Measurements from ENCODE around the gene NANP. TPM values are rescaled to one million over a fixed set of nuclear protein-coding genes. Genes with fewer than 3 reads are reported as not detected.

The NANP gene
- total and polyA plus RNA-seq, 2 of the 13 experiments (the other 11 are each of a cell fraction or from before 2014, with no cell fraction given) = 8.9 to 21.5 TPM

DNA sequence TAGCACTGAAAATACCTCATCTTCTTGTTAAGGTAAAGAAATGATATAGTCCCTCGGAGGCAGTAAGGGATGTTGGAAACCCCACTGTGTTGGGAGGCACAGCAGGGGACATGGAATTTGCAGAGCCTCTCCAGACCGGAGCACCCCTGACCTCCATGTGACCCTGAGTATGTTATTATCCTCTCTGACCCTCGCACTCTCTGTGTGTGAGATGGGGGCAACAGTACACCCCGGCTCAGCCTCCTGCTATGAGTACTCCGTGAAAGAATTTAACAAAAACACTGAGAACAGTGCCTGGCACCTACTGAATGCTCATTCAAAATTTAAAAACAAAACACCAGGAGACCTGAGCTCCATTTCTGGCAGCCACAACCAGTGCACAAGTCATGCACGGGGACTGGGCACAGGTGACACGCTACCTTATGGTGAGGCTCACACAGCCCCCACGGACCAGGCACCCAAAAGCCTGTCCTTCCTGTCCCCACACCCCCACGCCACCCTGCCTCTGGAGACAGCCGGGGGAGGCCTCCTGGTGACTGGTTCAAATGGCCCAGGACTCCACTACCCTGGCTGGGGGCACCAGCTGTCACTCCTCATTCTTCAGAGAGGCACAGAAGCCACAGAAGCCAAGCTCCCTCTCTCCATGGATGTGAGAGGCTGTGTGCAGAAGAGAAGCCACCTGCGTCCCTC, 44.6 kb downstream of the NANP start (continued):
- TF ChIP-seq ZNF20 (CRISPR knock-in tag; IDR thresholded peaks at IDR 0.05) (no peak), ZNF777 (CRISPR knock-in tag; IDR thresholded peaks at IDR 0.05) (no peak), MTF1 (CRISPR knock-in tag; IDR thresholded peaks at IDR 0.05) (no peak), STAT5B (CRISPR knock-in tag; IDR thresholded peaks at IDR 0.05) (no peak), CBX2 (IDR thresholded peaks at IDR 0.05; ENCODE audit: low read depth, low read length) (no peak), CBX2 (CRISPR knock-in tag; IDR thresholded peaks at IDR 0.05; ENCODE audit: low read depth) (no peak), MED8 (CRISPR knock-in tag; IDR thresholded peaks at IDR 0.05; ENCODE audit: insufficient replicate concordance) (no peak), PHF5A (CRISPR knock-in tag; IDR thresholded peaks at IDR 0.05; ENCODE audit: low read depth, unreplicated experiment) (no peak), ZFP36 (IDR thresholded peaks at IDR 0.05; ENCODE audit: borderline replicate concordance, low read depth, low read length, partially characterized antibody) (no peak)
- TF ChIP-seq, protein P1, sequence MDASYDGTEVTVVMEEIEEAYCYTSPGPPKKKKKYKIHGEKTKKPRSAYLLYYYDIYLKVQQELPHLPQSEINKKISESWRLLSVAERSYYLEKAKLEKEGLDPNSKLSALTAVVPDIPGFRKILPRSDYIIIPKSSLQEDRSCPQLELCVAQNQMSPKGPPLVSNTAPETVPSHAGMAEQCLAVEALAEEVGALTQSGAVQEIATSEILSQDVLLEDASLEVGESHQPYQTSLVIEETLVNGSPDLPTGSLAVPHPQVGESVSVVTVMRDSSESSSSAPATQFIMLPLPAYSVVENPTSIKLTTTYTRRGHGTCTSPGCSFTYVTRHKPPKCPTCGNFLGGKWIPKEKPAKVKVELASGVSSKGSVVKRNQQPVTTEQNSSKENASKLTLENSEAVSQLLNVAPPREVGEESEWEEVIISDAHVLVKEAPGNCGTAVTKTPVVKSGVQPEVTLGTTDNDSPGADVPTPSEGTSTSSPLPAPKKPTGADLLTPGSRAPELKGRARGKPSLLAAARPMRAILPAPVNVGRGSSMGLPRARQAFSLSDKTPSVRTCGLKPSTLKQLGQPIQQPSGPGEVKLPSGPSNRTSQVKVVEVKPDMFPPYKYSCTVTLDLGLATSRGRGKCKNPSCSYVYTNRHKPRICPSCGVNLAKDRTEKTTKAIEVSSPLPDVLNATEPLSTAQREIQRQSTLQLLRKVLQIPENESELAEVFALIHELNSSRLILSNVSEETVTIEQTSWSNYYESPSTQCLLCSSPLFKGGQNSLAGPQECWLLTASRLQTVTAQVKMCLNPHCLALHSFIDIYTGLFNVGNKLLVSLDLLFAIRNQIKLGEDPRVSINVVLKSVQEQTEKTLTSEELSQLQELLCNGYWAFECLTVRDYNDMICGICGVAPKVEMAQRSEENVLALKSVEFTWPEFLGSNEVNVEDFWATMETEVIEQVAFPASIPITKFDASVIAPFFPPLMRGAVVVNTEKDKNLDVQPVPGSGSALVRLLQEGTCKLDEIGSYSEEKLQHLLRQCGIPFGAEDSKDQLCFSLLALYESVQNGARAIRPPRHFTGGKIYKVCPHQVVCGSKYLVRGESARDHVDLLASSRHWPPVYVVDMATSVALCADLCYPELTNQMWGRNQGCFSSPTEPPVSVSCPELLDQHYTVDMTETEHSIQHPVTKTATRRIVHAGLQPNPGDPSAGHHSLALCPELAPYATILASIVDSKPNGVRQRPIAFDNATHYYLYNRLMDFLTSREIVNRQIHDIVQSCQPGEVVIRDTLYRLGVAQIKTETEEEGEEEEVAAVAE (CRISPR knock-in tag; IDR thresholded peaks at IDR 0.05; ENCODE audit: borderline replicate concordance) = no peak
- TF ChIP-seq, protein P2, sequence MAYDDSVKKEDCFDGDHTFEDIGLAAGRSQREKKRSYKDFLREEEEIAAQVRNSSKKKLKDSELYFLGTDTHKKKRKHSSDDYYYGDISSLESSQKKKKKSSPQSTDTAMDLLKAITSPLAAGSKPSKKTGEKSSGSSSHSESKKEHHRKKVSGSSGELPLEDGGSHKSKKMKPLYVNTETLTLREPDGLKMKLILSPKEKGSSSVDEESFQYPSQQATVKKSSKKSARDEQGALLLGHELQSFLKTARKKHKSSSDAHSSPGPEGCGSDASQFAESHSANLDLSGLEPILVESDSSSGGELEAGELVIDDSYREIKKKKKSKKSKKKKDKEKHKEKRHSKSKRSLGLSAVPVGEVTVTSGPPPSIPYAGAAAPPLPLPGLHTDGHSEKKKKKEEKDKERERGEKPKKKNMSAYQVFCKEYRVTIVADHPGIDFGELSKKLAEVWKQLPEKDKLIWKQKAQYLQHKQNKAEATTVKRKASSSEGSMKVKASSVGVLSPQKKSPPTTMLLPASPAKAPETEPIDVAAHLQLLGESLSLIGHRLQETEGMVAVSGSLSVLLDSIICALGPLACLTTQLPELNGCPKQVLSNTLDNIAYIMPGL (CRISPR knock-in tag; IDR thresholded peaks at IDR 0.05; ENCODE audit: borderline replicate concordance in 1 of 2, low read depth in 1 of 2) = 0 out of 4 replicates have a peak, but pooled peaks of 1 of the 2 experiments have one; percentile 38
- TF ChIP-seq, protein P3, sequence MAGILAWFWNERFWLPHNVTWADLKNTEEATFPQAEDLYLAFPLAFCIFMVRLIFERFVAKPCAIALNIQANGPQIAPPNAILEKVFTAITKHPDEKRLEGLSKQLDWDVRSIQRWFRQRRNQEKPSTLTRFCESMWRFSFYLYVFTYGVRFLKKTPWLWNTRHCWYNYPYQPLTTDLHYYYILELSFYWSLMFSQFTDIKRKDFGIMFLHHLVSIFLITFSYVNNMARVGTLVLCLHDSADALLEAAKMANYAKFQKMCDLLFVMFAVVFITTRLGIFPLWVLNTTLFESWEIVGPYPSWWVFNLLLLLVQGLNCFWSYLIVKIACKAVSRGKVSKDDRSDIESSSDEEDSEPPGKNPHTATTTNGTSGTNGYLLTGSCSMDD (CRISPR knock-in tag; IDR thresholded peaks at IDR 0.05) = no peak
- TF ChIP-seq, protein P4, sequence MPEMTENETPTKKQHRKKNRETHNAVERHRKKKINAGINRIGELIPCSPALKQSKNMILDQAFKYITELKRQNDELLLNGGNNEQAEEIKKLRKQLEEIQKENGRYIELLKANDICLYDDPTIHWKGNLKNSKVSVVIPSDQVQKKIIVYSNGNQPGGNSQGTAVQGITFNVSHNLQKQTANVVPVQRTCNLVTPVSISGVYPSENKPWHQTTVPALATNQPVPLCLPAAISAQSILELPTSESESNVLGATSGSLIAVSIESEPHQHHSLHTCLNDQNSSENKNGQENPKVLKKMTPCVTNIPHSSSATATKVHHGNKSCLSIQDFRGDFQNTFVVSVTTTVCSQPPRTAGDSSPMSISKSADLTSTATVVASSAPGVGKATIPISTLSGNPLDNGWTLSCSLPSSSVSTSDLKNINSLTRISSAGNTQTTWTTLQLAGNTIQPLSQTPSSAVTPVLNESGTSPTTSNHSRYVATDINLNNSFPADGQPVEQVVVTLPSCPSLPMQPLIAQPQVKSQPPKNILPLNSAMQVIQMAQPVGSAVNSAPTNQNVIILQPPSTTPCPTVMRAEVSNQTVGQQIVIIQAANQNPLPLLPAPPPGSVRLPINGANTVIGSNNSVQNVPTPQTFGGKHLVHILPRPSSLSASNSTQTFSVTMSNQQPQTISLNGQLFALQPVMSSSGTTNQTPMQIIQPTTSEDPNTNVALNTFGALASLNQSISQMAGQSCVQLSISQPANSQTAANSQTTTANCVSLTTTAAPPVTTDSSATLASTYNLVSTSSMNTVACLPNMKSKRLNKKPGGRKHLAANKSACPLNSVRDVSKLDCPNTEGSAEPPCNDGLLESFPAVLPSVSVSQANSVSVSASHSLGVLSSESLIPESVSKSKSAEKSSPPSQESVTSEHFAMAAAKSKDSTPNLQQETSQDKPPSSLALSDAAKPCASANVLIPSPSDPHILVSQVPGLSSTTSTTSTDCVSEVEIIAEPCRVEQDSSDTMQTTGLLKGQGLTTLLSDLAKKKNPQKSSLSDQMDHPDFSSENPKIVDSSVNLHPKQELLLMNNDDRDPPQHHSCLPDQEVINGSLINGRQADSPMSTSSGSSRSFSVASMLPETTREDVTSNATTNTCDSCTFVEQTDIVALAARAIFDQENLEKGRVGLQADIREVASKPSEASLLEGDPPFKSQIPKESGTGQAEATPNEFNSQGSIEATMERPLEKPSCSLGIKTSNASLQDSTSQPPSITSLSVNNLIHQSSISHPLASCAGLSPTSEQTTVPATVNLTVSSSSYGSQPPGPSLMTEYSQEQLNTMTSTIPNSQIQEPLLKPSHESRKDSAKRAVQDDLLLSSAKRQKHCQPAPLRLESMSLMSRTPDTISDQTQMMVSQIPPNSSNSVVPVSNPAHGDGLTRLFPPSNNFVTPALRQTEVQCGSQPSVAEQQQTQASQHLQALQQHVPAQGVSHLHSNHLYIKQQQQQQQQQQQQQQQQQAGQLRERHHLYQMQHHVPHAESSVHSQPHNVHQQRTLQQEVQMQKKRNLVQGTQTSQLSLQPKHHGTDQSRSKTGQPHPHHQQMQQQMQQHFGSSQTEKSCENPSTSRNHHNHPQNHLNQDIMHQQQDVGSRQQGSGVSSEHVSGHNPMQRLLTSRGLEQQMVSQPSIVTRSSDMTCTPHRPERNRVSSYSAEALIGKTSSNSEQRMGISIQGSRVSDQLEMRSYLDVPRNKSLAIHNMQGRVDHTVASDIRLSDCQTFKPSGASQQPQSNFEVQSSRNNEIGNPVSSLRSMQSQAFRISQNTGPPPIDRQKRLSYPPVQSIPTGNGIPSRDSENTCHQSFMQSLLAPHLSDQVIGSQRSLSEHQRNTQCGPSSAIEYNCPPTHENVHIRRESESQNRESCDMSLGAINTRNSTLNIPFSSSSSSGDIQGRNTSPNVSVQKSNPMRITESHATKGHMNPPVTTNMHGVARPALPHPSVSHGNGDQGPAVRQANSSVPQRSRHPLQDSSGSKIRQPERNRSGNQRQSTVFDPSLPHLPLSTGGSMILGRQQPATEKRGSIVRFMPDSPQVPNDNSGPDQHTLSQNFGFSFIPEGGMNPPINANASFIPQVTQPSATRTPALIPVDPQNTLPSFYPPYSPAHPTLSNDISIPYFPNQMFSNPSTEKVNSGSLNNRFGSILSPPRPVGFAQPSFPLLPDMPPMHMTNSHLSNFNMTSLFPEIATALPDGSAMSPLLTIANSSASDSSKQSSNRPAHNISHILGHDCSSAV (CRISPR knock-in tag; IDR thresholded peaks at IDR 0.05; ENCODE audit: borderline replicate concordance) = no peak

All from HepG2 (cell line).